ENCODE results near the gene MRPL12. TPM values are rescaled to one million over a fixed set of nuclear protein-coding genes. Genes with fewer than 3 reads are reported as not detected.

MRPL12 gene

DNA sequence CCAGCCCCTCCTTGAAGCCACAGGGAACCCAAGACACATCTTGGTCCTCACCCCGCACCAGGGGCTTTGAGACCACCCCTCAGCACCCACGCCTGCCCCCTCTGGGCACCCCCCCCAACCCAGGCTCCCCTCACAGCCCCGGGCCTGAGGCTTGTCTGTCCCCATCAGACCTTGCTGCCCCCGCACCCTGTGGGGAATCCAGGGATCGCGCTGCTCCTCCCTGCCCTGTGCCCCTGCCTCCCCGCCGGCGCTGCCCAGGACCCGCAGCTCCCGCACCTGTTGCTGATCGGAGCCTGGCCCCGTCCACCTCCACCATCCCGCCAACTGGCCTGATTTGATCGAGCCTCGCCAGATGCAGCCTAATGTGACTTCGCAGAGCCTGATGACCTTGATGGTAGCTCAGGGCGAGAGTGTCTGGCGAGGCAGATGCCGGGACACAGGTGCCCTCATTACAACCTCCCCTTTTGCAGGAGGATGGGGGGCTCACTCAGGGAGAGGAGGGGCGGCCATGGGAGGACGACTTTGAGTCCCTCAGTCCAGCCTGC lies 38.0 kb downstream of the MRPL12 start:
- WGBS (ENCODE audit: extremely low coverage, insufficient coverage, low lambda C conversion rate) = no CpG with 5 or more reads among the region's 22 CpGs

DNA sequence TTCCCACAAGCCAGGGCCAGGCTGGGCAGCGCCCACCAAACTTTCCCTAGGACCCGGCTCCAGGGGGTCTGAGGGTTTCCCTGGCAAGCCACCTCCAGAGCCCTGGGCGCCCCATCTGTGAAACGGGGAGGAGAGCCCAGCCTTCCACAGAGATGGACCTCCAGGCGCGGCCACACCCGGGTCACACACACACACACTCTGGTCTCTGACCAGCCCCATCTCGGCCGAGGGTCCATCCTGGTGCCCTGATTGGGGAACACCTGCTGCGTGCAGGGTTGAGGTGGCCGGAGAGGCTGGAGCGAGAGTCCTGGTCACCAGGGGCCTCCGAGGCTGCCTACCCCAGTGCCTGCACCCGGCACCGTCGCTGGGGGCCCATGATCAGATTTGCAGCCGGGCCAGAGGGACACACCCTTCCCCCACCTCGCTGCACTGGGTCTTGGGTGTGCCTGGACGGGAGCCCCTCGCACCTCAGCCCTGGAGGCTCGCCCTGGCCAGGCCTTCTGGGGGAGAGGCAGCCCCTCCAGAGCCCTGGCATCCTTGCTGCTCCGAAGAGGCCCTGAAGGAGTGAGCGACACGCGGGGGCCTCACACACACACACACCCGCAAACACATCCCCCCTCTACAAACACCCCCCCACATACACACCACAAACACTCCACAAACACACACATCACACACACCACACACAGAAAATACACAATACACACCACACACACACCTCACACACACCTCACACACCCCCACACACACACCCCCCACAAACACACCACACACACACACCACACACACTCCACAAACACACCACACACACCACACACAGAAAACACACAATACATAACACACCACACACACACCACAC lies 38.7 kb downstream of the MRPL12 start:
- Histone ChIP-seq H3K27ac (ENCODE audit: low read depth, low read length) (no peak overlapping the region), H2AK5ac (ENCODE audit: low read length) (no peak overlapping the region), H3K36me3 (ENCODE audit: control insufficient read depth, insufficient read depth, low read length) (no peaks in the 10 kb centered on the region), H3K23ac (ENCODE audit: low read length) (no peak overlapping the region), H3K9ac (ENCODE audit: low read length) (no peak overlapping the region), H3K79me1 (ENCODE audit: low read length) (no peaks in the 10 kb centered on the region), H2BK120ac (ENCODE audit: low read depth, low read length) (no peak overlapping the region), H4K8ac (ENCODE audit: low read depth, low read length) (no peak overlapping the region), H3K4me1 (ENCODE audit: control insufficient read depth, low read depth, low read length) (no peaks in the 10 kb centered on the region), H3K4me2 (ENCODE audit: low read length) (no peak overlapping the region), H2BK15ac (replicated peaks; ENCODE audit: low read depth) (no peak overlapping the region), H3K27me3 (ENCODE audit: insufficient read depth, low read length, poor library complexity) (no peaks in the 10 kb centered on the region), H3K4me3 (ENCODE audit: low read length) (no peak overlapping the region), H4K5ac (ENCODE audit: low read length) (no peak overlapping the region), H3K4ac (ENCODE audit: low read depth, low read length) (no peak overlapping the region), H2BK5ac (ENCODE audit: low read length) (no peak overlapping the region), H3K18ac (ENCODE audit: low read length) (no peak overlapping the region), H3K56ac (ENCODE audit: low read length) (no peak overlapping the region), H3K79me2 (ENCODE audit: control insufficient read depth, insufficient read depth, low read length) (no peaks in the 10 kb centered on the region)
- no CpG with 5 or more reads among the region's 26 CpGs for WGBS (ENCODE audit: extremely low coverage, insufficient coverage, low lambda C conversion rate)
- DNase-seq = no peak

More for the DNA sequence above, 38.0 kb downstream of the MRPL12 start:
- Histone ChIP-seq H3K4me1 (ENCODE audit: control insufficient read depth, low read depth, low read length) (no peaks in the 10 kb centered on the region), H3K9ac (ENCODE audit: low read length) (no peak overlapping the region), H2AK5ac (ENCODE audit: low read length) (no peak overlapping the region), H3K4me3 (ENCODE audit: low read length) (no peak overlapping the region), H3K79me2 (ENCODE audit: control insufficient read depth, insufficient read depth, low read length) (no peaks in the 10 kb centered on the region), H3K27ac (ENCODE audit: low read depth, low read length) (no peak overlapping the region), H3K56ac (ENCODE audit: low read length) (no peak overlapping the region), H3K4ac (ENCODE audit: low read depth, low read length) (no peak overlapping the region), H2BK15ac (replicated peaks; ENCODE audit: low read depth) (no peak overlapping the region), H3K4me2 (ENCODE audit: low read length) (no peak overlapping the region), H4K5ac (ENCODE audit: low read length) (no peak overlapping the region), H2BK120ac (ENCODE audit: low read depth, low read length) (no peak overlapping the region), H3K23ac (ENCODE audit: low read length) (no peak overlapping the region), H3K79me1 (ENCODE audit: low read length) (no peaks in the 10 kb centered on the region), H3K36me3 (ENCODE audit: control insufficient read depth, insufficient read depth, low read length) (no peaks in the 10 kb centered on the region), H2BK5ac (ENCODE audit: low read length) (no peak overlapping the region), H4K8ac (ENCODE audit: low read depth, low read length) (no peak overlapping the region), H3K27me3 (ENCODE audit: insufficient read depth, low read length, poor library complexity) (no peaks in the 10 kb centered on the region), H3K18ac (ENCODE audit: low read length) (no peak overlapping the region)
- DNase-seq = no peak

Small RNA genes lying within 50 kb of the gene (small RNA-seq; reads per million reads assigned to genes)
- not detected for gene MIR6786 (ENCODE audit: insufficient read depth)
